Measurements from ENCODE around the gene MYO1D. TPM values are rescaled to one million over a fixed set of nuclear protein-coding genes. Genes with fewer than 3 reads are reported as not detected.

Gene MYO1D
- total RNA-seq, 4 donors from 2014 or later, result 36.9 to 49.2 (median 39.5) TPM

- ATAC-seq (ENCODE audit: low FRiP score) (no peak), DNase-seq (ENCODE audit: low spot score) (no peak)
- TF ChIP-seq, protein P1, sequence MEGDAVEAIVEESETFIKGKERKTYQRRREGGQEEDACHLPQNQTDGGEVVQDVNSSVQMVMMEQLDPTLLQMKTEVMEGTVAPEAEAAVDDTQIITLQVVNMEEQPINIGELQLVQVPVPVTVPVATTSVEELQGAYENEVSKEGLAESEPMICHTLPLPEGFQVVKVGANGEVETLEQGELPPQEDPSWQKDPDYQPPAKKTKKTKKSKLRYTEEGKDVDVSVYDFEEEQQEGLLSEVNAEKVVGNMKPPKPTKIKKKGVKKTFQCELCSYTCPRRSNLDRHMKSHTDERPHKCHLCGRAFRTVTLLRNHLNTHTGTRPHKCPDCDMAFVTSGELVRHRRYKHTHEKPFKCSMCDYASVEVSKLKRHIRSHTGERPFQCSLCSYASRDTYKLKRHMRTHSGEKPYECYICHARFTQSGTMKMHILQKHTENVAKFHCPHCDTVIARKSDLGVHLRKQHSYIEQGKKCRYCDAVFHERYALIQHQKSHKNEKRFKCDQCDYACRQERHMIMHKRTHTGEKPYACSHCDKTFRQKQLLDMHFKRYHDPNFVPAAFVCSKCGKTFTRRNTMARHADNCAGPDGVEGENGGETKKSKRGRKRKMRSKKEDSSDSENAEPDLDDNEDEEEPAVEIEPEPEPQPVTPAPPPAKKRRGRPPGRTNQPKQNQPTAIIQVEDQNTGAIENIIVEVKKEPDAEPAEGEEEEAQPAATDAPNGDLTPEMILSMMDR (IDR thresholded peaks at IDR 0.05), result no peak
Observed at GRCh38 chr17:32493571-32493970, 383.4 kb downstream of the MYO1D start.

- TF ChIP-seq, protein P1 (IDR thresholded peaks at IDR 0.05), result no peak
- ATAC-seq (ENCODE audit: low FRiP score) (no peak), DNase-seq (ENCODE audit: low spot score) (no peak)
Observed at GRCh38 chr17:32492648-32493289, 384.2 kb downstream of the MYO1D start.

DNA sequence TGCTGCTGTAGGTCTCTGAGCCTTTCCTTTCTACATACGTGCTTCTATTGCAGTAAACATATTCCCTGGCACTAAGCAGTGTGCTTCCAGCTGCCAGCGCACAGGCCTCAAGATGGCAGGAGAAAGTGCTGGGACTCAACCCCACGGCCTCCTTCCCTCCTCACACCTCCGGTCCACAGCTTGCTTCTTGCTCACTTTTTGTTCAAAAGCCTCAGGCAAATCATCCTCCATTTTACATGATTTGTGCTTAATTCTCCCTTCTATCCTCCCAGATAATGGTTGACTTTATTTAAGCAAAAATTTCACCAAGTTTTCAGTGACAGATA is 384.7 kb downstream of the MYO1D start:
- no peak for ATAC-seq (ENCODE audit: low FRiP score)

GRCh38 chr17:32491371-32492263 is 385.3 kb downstream of the MYO1D start:
- no peak for ATAC-seq (ENCODE audit: low FRiP score)
- DNase-seq (ENCODE audit: low spot score), result no peak
- TF ChIP-seq, protein P1 (IDR thresholded peaks at IDR 0.05), result no peak

More for the DNA sequence above, 384.7 kb downstream of the MYO1D start:
- no peak for DNase-seq (ENCODE audit: low spot score)
- TF ChIP-seq, protein P1 (IDR thresholded peaks at IDR 0.05), result no peak

- ATAC-seq (ENCODE audit: low FRiP score) (no peak), DNase-seq (ENCODE audit: low spot score) (no peak)
- TF ChIP-seq, protein P1 (IDR thresholded peaks at IDR 0.05), result no peak
Observed at GRCh38 chr17:32490101-32490482, 386.8 kb downstream of the MYO1D start.

GRCh38 chr17:32489320-32490100 is 387.4 kb downstream of the MYO1D start:
- ATAC-seq (ENCODE audit: low FRiP score), result no peak
- TF ChIP-seq, protein P1 (IDR thresholded peaks at IDR 0.05), result no peak
- DNase-seq (ENCODE audit: low spot score), result no peak

All from omental fat pad (tissue), 4 donors.